Cardiac fibroblast (primary cell): Measurements from ENCODE around the gene PTPN18.
A peak's percentile ranks its signal among the peaks of the same experiment; 100 is the strongest.

Experiments used
- DNase-seq, 2 donors: peaks; one replicate each; pipeline versions ENCODE4 v3.0.0 to v3.0.0-alpha.2; 2010; ENCODE audit warnings: low read depth in 2 of 2
- H3K4me3 ChIP-seq, 2 donors: replicated peaks in 1 of 2; 1 replicate in 1 of 2; 2 replicates in 1 of 2; pipeline ENCODE4 v1.5.1; 2011; ENCODE audit warnings: low read depth in 2 of 2, low read length in 2 of 2, mild to moderate bottlenecking in 2 of 2, moderate library complexity in 1 of 2
- TF ChIP-seq, protein P1 (sequence below): IDR thresholded peaks from one replicate; pipeline ENCODE4 v1.5.1; 2011; ENCODE audit warnings: low read depth, mild to moderate bottlenecking, low read length, inconsistent platforms

The PTPN18 gene

DNA sequence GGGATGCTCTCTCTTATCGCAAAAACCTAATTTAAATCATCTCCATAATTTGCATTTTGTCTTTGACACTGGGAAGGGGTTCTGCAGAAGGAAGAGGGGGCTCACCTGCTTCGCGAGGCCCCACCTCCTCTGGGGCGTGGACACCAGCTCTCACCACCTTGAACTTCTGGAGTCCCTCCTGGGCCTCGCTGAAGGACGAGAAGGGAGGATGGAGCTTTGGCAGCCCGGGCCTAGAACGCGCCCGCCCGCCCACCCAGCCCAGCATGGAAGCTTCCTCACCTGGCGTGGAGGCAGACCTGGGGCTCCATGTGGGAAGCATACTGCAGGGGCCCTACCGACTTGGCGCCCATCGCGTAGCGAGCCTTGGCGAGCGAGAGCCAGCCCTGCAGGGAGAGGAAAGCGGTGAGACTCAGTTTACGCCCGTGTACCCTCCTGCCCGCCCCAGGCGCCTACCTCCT, 14.3 kb upstream of the PTPN18 start:
- H3K4me3 ChIP-seq: peak overlapping the region; percentile 71 to 92
- TF ChIP-seq, protein P1, sequence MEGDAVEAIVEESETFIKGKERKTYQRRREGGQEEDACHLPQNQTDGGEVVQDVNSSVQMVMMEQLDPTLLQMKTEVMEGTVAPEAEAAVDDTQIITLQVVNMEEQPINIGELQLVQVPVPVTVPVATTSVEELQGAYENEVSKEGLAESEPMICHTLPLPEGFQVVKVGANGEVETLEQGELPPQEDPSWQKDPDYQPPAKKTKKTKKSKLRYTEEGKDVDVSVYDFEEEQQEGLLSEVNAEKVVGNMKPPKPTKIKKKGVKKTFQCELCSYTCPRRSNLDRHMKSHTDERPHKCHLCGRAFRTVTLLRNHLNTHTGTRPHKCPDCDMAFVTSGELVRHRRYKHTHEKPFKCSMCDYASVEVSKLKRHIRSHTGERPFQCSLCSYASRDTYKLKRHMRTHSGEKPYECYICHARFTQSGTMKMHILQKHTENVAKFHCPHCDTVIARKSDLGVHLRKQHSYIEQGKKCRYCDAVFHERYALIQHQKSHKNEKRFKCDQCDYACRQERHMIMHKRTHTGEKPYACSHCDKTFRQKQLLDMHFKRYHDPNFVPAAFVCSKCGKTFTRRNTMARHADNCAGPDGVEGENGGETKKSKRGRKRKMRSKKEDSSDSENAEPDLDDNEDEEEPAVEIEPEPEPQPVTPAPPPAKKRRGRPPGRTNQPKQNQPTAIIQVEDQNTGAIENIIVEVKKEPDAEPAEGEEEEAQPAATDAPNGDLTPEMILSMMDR: no peak
- no peak for DNase-seq

DNA sequence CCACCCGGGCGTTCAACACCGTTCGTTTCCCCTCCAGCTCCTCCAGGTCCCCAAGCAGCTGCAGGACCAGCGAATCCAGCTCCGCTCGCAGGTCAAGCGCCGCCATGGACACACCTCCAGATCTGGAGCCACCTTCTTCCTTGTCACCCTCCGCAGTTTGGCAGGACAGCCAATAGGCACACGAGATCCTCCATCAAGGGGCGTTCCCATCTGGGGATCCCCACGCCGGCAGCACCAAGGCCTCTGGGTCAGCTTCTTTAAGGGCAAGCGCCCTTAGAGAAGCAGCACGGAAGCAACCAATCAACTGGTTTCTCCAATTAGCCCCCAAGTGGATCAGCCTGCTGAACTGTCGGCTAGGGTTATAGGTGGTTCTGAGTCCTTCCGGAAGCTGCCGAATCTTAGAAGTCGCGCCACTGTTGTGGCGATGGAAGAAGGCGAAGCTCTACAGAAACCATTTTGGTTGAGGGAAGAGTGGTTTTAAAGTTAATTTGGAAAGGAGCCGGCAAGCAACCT, 13.8 kb upstream of the PTPN18 start:
- DNase-seq: peak; percentile 95
- H3K4me3 ChIP-seq: peak overlapping the region; percentile 71 to 92
- TF ChIP-seq, protein P1: no peak

DNA sequence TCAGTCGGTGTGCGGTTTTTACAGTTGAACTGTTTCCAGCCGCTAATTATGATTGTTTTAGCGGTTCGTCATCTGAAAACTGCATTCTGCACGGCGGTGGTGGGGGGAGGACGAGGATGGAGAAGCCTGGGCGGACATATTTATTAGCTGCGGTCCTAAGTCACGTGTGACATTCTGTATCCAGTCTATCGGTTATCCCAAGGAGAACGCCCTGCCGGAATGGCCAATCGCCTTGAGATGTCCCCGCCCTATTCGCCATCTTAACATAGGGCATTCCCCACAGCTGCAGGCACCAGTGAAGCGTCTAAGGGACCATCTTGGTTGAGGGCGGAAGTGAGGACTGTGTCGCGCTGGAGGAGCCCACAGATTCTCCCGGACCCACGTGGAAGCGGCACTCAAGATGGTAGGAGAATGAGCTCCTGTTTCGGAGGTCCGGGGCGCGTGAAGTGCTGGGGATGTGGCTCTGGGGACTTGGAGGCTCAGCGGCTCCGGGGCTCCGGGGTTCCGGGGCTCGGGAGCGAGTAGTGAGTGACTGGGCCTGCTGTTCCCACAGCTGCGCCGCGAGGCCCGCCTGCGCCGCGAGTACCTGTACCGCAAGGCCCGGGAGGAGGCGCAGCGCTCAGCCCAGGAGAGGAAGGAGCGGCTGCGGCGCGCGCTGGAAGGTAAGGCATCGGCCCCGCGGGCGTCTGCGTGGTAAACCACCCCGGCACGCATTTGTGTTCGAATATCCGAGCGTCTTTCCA, 13.2 kb upstream of the PTPN18 start, which contains the start of gene IMP4:
IMP4 (plus strand) TSS at position 365 of the 743 bp plus-strand sequence; CDS start at position 401, 36 bp downstream.
- TF ChIP-seq, protein P1: peak; percentile 33
- H3K4me3 ChIP-seq: peak within 1 kb of the TSS; percentile 71 to 92
- peak; percentile 99 to 100 for DNase-seq

DNA sequence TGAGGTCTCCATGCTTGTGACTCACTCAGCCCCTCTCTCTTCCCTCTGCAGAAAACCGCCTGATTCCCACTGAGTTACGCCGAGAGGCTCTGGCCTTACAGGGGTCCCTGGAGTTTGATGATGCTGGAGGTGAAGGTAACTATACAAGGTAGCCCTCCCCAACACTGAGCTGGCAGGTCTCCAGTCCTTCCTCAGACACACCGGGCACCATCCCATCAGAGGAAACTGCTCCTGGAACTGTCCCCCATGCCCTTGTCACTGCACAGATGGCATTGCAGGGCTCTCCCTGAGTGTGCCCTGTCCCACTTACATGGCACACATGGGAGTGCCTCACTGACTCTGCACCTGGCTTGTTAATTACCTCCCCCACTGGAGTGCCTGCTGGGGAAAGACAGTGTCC, 11.3 kb upstream of the PTPN18 start:
- no peak for DNase-seq
- TF ChIP-seq, protein P1: no peak
- H3K4me3 ChIP-seq: no peak overlapping the region

DNA sequence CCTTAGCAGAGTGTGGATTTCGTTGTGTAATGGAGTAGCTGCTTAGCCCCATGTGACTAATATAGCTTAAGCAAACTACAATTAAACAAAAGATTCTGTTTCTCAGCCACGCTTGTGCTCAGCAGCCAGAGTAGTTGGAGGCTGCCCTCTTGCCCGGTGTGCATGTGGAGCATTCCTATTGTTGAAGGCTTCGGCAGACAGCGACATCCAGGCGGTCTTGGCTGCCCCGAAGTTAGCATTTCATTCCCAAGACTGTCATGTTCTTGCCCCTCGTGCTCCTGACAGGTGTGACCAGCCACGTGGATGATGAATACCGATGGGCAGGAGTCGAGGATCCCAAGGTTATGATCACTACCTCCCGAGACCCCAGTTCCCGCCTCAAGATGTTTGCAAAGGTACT, 10.8 kb upstream of the PTPN18 start:
- no peak overlapping the region for H3K4me3 ChIP-seq
- TF ChIP-seq, protein P1: no peak
- no peak for DNase-seq

DNA sequence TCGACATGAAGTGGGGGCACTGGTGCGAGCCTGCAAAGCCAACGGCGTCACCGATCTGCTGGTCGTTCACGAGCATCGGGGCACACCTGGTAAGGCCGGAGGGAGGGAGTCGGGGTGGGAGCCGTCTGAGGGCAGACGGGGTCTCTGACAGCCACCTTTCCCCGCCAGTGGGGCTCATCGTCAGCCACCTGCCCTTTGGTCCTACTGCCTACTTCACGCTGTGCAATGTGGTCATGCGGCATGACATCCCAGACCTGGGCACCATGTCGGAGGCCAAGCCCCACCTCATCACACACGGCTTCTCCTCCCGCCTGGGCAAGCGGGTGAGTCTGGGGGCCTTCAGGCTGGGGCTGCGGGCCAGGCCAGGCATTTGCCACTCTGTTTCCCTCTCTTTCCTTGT, 10.2 kb upstream of the PTPN18 start:
- DNase-seq: no peak
- TF ChIP-seq, protein P1: no peak
- no peak overlapping the region for H3K4me3 ChIP-seq
